GM21576 (cell line): ENCODE measurements around the gene PDCD6IP.
"Not testable (repeated sequence)": the region's sequence is repeated elsewhere in the genome, so short reads cannot be mapped to it uniquely, and the experiment has no call there.

Source experiments
- ATAC-seq: cut with Tn5 transposase; IDR thresholded peaks from one replicate; pipeline ENCODE4 v1.9.1; 2021; ENCODE audit warnings: mild to moderate bottlenecking, moderate library complexity; ENCODE audit not compliant: unreplicated experiment

The PDCD6IP gene

DNA sequence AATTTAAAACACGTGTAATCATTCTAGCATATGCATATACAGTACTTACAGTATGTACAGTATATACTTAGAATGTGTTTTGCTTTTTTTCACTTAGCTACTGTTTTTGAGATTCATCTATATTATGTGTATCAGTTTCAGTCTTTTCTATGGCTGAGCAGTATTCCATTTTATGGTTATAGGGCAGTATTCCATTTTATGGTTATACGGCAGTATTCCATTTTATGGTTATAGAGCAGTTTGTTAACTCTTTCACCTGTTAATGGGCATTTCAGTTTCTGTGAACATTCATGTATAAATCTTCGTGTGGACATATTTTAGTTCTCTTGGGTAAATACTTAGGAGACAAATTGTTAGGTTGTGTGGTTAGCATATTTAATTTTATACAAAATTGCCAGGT lies 40.9 kb downstream of the PDCD6IP start:
- ATAC-seq: no peak

DNA sequence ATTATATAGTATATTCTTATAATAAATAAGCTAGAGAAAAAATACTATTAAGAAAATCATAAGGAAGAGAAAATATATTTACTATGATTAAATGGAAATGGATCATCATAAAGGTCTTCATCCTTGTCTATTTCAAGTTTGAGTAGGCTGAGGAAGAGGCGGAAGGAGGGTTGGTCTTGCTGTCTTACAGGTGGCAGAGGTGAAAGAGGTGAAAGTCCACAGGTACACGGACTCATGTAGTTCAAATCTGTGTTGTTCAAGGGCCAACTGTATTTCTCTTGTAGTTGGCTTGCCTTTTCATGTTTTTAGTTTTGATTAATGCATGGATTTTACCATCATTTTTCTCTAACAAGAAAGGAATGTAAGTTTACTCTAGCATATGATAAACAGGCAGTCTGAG lies 41.7 kb downstream of the PDCD6IP start:
- ATAC-seq: no peak

GRCh38 chr3:33848624-33849347 lies 50.4 kb downstream of the PDCD6IP start:
- ATAC-seq: no peak

GRCh38 chr3:33850599-33850998 lies 52.2 kb downstream of the PDCD6IP start:
- not testable (repeated sequence) for ATAC-seq

DNA sequence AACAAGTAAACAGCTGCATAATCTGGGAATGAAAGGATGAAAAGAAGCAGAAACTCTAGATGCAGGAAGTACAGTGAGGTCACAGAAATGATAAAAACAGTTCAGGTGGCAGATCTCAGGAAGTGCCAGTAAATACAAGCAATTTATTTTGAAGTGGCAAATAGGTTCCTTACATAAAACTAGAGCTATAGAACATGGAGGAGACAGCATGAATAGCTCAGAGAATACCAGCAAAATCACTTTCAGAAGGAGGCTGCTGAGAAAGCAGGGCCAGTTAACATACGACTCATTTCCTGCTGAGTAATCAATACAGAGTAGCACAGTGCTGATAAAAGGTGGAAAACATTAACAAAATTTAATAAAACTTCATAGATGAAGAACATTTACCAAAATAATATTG lies 57.0 kb downstream of the PDCD6IP start:
- not testable (repeated sequence) for ATAC-seq

GRCh38 chr3:33855884-33856546 lies 57.6 kb downstream of the PDCD6IP start:
- no peak for ATAC-seq

- ATAC-seq: not testable (repeated sequence)
Measured at GRCh38 chr3:33857701-33858100, 59.3 kb downstream of the PDCD6IP start.

GRCh38 chr3:33858131-33858530 lies 59.7 kb downstream of the PDCD6IP start:
- ATAC-seq: no peak

GRCh38 chr3:33860373-33861050 lies 62.1 kb downstream of the PDCD6IP start:
- ATAC-seq: no peak

DNA sequence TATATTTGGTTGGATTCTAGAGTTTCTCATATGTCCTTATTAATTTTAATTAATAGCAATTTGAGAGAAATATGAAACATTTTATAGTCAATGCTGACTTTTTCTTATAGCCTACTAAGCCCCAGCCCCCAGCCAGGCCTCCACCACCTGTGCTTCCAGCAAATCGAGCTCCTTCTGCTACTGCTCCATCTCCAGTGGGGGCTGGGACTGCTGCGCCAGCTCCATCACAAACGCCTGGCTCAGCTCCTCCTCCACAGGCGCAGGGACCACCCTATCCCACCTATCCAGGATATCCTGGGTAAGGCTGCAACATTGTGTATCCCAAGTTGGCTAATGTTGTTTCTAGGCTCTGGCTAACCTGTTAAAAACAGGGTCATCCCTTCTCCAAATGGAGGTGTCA lies 66.7 kb downstream of the PDCD6IP start:
- no peak for ATAC-seq

- ATAC-seq: no peak
Measured at GRCh38 chr3:33868309-33868708, 69.9 kb downstream of the PDCD6IP start.

- ATAC-seq: no peak
Measured at GRCh38 chr3:33869977-33870376, 71.5 kb downstream of the PDCD6IP start.

- no peak for ATAC-seq
Measured at GRCh38 chr3:33874815-33875214, 76.4 kb downstream of the PDCD6IP start.

GRCh38 chr3:33875680-33876079 lies 77.2 kb downstream of the PDCD6IP start:
- no peak for ATAC-seq

- ATAC-seq: no peak
Measured at GRCh38 chr3:33877187-33877586, 78.8 kb downstream of the PDCD6IP start.

DNA sequence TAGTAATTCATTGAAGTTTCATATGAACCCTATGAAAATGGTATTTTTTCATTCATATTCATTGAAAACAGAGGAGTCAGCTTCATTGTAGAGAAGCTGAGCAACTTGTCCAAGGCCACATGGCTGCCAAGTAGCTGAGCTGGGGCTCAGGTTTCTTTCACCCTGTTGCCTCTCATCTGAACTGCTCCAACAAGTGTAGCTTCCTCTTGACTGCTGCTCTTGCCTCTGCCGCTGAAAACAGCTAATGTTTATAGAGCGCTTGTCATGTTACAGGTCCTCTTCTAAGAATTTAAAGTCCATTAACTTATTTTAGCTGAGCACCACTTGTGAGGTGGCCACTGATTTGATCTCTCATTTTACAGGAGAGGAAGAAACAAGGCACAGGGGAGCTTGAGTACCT lies 81.1 kb downstream of the PDCD6IP start:
- ATAC-seq: no peak

DNA sequence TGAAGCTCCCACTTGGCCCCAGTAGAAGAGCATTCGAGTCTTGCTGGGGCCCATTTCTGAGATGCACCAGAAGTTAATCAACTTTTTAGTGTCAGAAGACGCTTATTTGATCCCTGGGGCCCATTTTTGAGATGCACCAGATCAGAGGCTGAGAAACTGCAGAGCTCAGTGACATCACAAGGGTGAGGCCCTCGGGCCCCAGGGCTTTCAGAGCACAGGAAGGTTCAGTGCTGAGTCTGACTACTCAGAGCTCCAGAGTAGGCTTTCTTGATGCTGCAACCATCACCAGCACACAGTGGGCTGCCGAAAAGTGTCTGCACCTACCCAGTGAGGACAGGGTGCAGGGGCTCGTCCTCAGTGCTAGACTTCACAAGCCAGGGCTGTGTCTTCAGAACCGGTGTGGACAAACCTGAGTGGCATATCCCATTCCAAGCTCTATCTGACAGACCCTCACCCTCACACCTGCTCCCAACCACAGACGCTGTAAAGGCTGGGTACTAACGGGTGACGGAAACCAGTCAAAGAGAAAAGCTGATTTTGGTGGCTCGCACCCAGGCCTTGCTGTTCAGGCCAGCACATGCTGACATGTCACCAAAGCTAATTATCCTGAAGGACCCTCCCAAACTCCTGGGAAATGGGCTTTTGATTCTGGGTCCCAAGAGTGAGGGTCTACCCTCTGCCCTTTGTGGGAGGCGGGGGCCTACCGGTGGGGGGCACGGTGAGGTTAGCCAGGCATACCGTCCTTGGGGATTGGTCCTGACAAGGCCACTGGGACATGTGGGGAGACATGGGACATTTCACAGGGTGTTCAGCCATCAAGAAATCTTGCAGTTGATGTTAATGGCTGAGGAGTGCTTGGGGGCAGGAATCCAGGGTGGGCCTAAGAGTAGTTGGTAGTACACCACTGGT lies 83.0 kb downstream of the PDCD6IP start:
- ATAC-seq: no peak

DNA sequence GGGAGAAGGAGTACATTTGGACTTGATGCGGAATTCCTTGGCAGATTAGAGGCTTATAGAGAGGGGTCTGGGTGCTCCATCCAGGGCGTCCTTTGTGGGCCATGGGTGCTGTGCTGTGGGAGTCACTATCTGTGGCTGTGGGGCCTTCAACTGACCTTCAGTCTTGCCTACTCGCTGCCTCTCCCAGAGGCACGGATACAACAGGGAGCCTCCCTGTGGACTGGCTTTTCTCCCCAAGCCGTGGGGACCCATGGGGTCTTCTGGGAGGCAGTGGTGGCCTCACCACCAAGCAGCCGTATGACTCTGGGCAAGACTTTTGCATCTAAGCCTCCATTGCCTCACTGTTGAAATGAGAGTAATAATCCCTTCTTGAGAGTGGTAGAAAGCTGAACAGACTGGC lies 83.9 kb downstream of the PDCD6IP start:
- no peak for ATAC-seq

GRCh38 chr3:33883538-33883950 lies 85.1 kb downstream of the PDCD6IP start:
- ATAC-seq: no peak

DNA sequence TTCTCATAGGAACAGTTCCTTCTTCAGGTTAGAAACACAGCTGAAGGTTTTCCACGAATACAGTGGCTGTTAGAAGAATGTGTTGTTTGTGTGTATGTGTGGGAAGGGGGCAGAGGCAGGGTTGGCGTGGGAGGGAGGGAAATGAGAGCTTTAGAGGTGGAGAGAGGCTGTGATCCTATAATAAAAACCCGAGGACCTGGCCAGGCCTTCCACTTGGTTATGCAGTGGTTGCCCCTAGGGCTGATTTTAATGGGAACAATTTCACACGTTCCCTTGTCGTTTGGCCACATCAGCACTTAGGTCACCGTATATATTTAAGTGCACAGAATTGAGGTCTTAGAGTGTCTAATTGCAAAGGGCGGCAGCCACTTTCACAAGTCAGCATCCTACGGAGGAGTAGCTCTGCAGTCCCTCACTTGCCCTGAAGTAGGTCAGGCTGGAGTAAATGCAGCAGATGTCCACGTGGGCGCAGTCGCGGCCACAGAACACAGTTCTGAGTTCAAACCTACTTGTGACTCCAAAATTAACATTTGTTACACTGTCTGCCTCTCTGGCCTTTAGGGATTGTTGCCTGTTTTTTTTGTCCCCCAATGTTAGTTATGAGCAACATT lies 85.6 kb downstream of the PDCD6IP start:
- ATAC-seq: peak; percentile 48

DNA sequence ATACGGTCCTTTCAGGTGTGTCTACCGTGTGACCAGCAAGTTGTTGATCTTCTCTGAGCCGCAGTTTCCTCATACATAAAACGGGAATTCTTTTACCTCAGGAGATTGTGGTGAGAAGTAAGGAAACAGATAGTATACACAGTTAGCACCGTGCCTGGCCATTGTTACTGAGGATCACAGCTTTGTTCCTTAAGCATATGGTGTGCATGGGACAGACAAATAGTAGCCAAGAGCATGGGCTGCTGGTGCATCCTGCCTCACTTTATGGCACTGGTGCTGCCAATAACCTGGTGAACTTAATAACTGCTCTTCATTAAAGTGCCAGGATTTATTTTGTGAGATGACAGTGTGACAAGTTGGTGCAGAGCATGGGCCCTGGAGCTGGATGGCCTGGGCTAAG lies 86.3 kb downstream of the PDCD6IP start:
- ATAC-seq: no peak
